Loucy (cell line): ENCODE data around the gene MRPL38.

Source experiments
- H2AFZ ChIP-seq: fragments of 200-600 bp; sonication (generic); 2 replicates; pipeline ENCODE4 v1.6.0; 2016; ENCODE audit warnings: antibody characterized with exemption, mild to moderate bottlenecking, low read length, moderate library complexity
- H3F3A ChIP-seq: fragments of 200-600 bp; 2 replicates; pipeline ENCODE4 v1.6.0; 2016; ENCODE audit warnings: antibody characterized with exemption, low read depth, mild to moderate bottlenecking
- H3K27me3 ChIP-seq: fragments of 200-600 bp; sonication (generic); 2 replicates; pipeline ENCODE4 v1.6.1; 2014; ENCODE audit warnings: low read length, mild to moderate bottlenecking; ENCODE audit not compliant: insufficient read depth, poor library complexity, severe bottlenecking
- H3K36me3 ChIP-seq: fragments of 200-600 bp; sonication (generic); 2 replicates; pipeline ENCODE4 v1.6.1; 2016; ENCODE audit warnings: low read length; ENCODE audit not compliant: insufficient read depth
- H3K4me1 ChIP-seq: fragments of 200-600 bp; sonication (generic); 2 replicates; pipeline ENCODE4 v1.5.1; 2014; ENCODE audit warnings: low read length, mild to moderate bottlenecking; ENCODE audit not compliant: insufficient read depth, poor library complexity, severe bottlenecking
- H3K4me2 ChIP-seq: fragments of 200-600 bp; sonication (generic); 2 replicates; pipeline ENCODE4 v1.6.0; 2014; ENCODE audit warnings: antibody characterized with exemption, low read length, low read depth, mild to moderate bottlenecking; ENCODE audit not compliant: poor library complexity, severe bottlenecking
- H3K4me3 ChIP-seq: fragments of 200-600 bp; sonication (generic); 2 replicates; pipeline ENCODE4 v1.5.1; 2014; ENCODE audit warnings: low read length, mild to moderate bottlenecking, mixed read lengths; ENCODE audit not compliant: poor library complexity, severe bottlenecking
- H3K79me2 ChIP-seq: fragments of 200-600 bp; sonication (generic); 2 replicates; pipeline ENCODE4 v1.6.1; 2014; ENCODE audit warnings: low read length; ENCODE audit not compliant: insufficient read depth
- H3K9ac ChIP-seq: fragments of 200-600 bp; sonication (generic); 2 replicates; pipeline ENCODE4 v1.6.0; 2014; ENCODE audit warnings: mild to moderate bottlenecking, low read depth, low read length, moderate library complexity; ENCODE audit not compliant: poor library complexity, severe bottlenecking
- H3K9me2 ChIP-seq: fragments of 200-600 bp; sonication (generic); replicated peaks from 2 replicates; pipeline ENCODE4 v1.6.1; 2016; ENCODE audit warnings: low read depth, low read length, mixed read lengths
- H3K9me3 ChIP-seq: fragments of 200-600 bp; sonication (generic); 2 replicates; pipeline ENCODE4 v1.6.1; 2014; ENCODE audit warnings: mild to moderate bottlenecking, antibody characterized with exemption, low read length, low read depth; ENCODE audit not compliant: insufficient read depth
- H4K20me1 ChIP-seq: fragments of 200-600 bp; sonication (generic); 2 replicates; pipeline ENCODE4 v1.6.0; 2014; ENCODE audit warnings: antibody characterized with exemption, low read length, mild to moderate bottlenecking; ENCODE audit not compliant: insufficient read depth, poor library complexity, severe bottlenecking
- CTCF ChIP-seq: fragments of 200-600 bp; sonication (generic); conservative IDR thresholded peaks from 2 replicates; pipeline ENCODE4 v1.5.1; 2014; ENCODE audit warnings: mild to moderate bottlenecking, antibody characterized with exemption, low read length
- EZH2phosphoT487 ChIP-seq: fragments of 200-600 bp; IDR thresholded peaks from 2 replicates; pipeline ENCODE4 v1.6.1; 2018; ENCODE audit warnings: antibody characterized with exemption, mild to moderate bottlenecking, moderate library complexity, borderline replicate concordance

MRPL38 gene

DNA sequence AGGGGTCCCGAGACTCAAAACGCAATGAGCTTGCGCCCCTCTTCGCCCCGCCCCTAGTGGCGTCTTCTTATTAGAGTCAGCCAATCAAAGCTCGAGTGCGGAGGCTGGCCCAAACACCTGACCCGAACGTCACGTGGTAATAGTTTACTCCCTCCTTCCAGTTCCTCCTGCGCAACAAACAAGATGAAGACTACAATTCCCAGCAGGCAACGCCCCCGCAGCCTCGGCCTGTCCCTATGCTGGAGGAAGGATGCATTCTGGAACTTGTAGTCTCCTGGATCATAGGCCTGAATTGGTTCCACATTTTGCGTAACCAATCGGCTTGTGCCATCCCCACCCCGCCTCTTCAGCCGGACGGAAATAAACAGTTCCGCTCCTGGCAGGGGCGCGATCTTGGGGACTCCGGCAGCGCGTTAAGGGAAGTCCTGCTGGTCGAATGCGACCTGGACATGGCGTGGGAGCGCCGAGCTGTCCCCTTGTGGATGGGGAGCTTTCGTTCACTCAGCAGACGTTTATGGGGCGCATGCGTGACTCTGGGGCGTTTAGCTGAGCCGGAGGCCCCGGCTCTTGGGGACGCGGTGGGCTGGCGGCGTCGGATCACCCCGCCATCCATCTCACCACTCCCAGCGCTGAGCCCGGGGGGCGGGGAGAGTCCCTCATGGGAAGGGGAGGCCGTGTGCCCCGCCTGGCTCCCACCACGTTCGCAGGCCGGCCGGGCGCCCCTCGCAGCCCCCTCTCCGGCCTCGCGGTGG, 49.2 kb downstream of the MRPL38 start, which contains the start of gene WBP2:
Gene WBP2 (minus strand): TSS at position 26 of the 752 bp plus-strand sequence. CDS start 38 bp downstream, outside the sequence.
- TF ChIP-seq EZH2phosphoT487: no peak
- peak; percentile 66 for TF ChIP-seq CTCF
- peak within 1 kb of the TSS; percentile 30 for H2AFZ ChIP-seq

GRCh38 chr17:75854881-75855309, 49.8 kb downstream of the MRPL38 start:
- Histone ChIP-seq H3F3A (peaks cover 6% of the 10 kb centered on the region; the same call in 1 of the 2 replicates), H2AFZ (peak overlapping the region; percentile 30; the same call in 1 of the 2 replicates)

More for the DNA sequence above, 49.2 kb downstream of the MRPL38 start, which contains the start of gene WBP2:
- H3K79me2 ChIP-seq: peaks cover 24% of the 10 kb centered on the region
- H3K4me1 ChIP-seq: peaks cover 30% of the 10 kb centered on the region
- peaks cover 6% of the 10 kb centered on the region; the same call in 1 of the 2 replicates for H3F3A ChIP-seq
- no peaks in the 10 kb centered on the region for H3K9me2 ChIP-seq
- no peaks in the 10 kb centered on the region for H3K9me3 ChIP-seq
- peaks cover 4% of the 10 kb centered on the region; the same call in 1 of the 2 replicates for H3K36me3 ChIP-seq
- H4K20me1 ChIP-seq: peaks cover 7% of the 10 kb centered on the region
- peak within 1 kb of the TSS; percentile 87 for H3K9ac ChIP-seq
- peak within 1 kb of the TSS; percentile 91 for H3K4me3 ChIP-seq
- H3K27me3 ChIP-seq: no peaks in the 10 kb centered on the region
- peak within 1 kb of the TSS; percentile 99 for H3K4me2 ChIP-seq

GRCh38 chr17:75854101-75854748, 50.5 kb downstream of the MRPL38 start:
- H3K4me3 ChIP-seq: peak overlapping the region; percentile 89
- H3K9ac ChIP-seq: peak overlapping the region; percentile 78
- H4K20me1 ChIP-seq: peaks cover 7% of the 10 kb centered on the region
- no peaks in the 10 kb centered on the region for H3K27me3 ChIP-seq
- TF ChIP-seq EZH2phosphoT487 (no peak), CTCF (no peak)
- no peaks in the 10 kb centered on the region for H3K9me2 ChIP-seq
- H3K79me2 ChIP-seq: peaks cover 24% of the 10 kb centered on the region
- peaks cover 4% of the 10 kb centered on the region; the same call in 1 of the 2 replicates for H3K36me3 ChIP-seq
- H3K9me3 ChIP-seq: no peaks in the 10 kb centered on the region
- H3F3A ChIP-seq: peaks cover 6% of the 10 kb centered on the region; the same call in 1 of the 2 replicates
- H3K4me2 ChIP-seq: peak overlapping the region; percentile 99
- H2AFZ ChIP-seq: no peak overlapping the region
- H3K4me1 ChIP-seq: peaks cover 30% of the 10 kb centered on the region

More at GRCh38 chr17:75854881-75855309, 49.8 kb downstream of the MRPL38 start:
- Histone ChIP-seq H3K27me3 (no peaks in the 10 kb centered on the region), H3K4me1 (peaks cover 30% of the 10 kb centered on the region), H4K20me1 (peaks cover 7% of the 10 kb centered on the region), H3K36me3 (peaks cover 4% of the 10 kb centered on the region; the same call in 1 of the 2 replicates), H3K79me2 (peaks cover 24% of the 10 kb centered on the region), H3K4me2 (peak overlapping the region; percentile 99), H3K9me3 (no peaks in the 10 kb centered on the region), H3K4me3 (peak overlapping the region; percentile 89), H3K9ac (peak overlapping the region; percentile 78), H3K9me2 (no peaks in the 10 kb centered on the region)
- TF ChIP-seq CTCF: no peak
- TF ChIP-seq EZH2phosphoT487: no peak
